Pancreas (tissue), 10 donors: ENCODE results near the gene KCNJ14. TPM values are rescaled to one million over a fixed set of nuclear protein-coding genes. Genes with fewer than 3 reads are reported as not detected.

Experiments used
- ATAC-seq, 4 donors: fragments of 200-7000 bp; cut with Tn5 transposase; one replicate each; pipeline versions ENCODE4 v1.8.0 to v1.9.1; 2020; ENCODE audit warnings: mild to moderate bottlenecking in 4 of 4, moderate library complexity in 4 of 4
- DNase-seq, 6 donors: peaks; one replicate each; pipeline ENCODE4 v3.0.0-alpha.2; 2020
- FAIRE-seq: peaks from 2 replicates; lab custom pipeline; 2012; peaks lifted over from hg19 to GRCh38; lab: Jason Lieb, UNC
- H3K27ac ChIP-seq, 4 donors: fragments of 200-600 bp; sonication (generic); 1 replicate in 3 of 4; 2 replicates in 1 of 4; pipeline versions ENCODE4 v1.5.0 to v1.8.0; 2020
- H3K27me3 ChIP-seq, 4 donors: fragments of 200-600 bp; one replicate each; pipeline ENCODE4 v1.8.0; 2021
- H3K36me3 ChIP-seq, 3 donors: fragments of 200-600 bp; sonication (generic) in 1 of 3; one replicate each; pipeline versions ENCODE4 v1.5.0 to v1.8.0; 2020 to 2021
- H3K4me1 ChIP-seq, 3 donors: fragments of 200-600 bp; one replicate each; pipeline ENCODE4 v1.8.0; 2021
- H3K4me3 ChIP-seq, 4 donors: fragments of 200-600 bp; sonication (generic) in 2 of 4; one replicate each; pipeline versions ENCODE4 v1.5.0 to v1.8.0; 2020 to 2021
- H3K9me3 ChIP-seq, 4 donors: fragments of 200-600 bp; one replicate each; pipeline ENCODE4 v1.8.0; 2021
- WGBS, 2 donors: extraction: QIAGEN DNeasy Blood & Tissue Kit; methylation state at CpG; one replicate each; pipeline ENCODE4 v1.1.7; 2013; 5-methylcytosine and 5-hydroxymethylcytosine counted together
- intact Hi-C, 3 donors: fragments of 100-400 bp; cut with DNase I; formaldehyde crosslinking; loops; one replicate each; pipeline versions ENCODE4 v1.11.1 to v1.14.2; 2022
- polyA plus RNA-seq, 2 donors: library from polyadenylated mRNA; stranded (reverse); fragments of 200-250 nt; gene quantifications; one replicate each; pipeline ENCODE4 v1.2.3, GENCODE V29; 2013
- total RNA-seq, 6 donors: library from RNA; stranded (reverse); fragmentation: NEBNext Ultra II Directional in 4 of 6; extraction: Animal tissue kit (Norgen Biotek cat#: 25700) in 4 of 6; gene quantifications; one replicate each; pipeline versions ENCODE4 v1.2.1 to v1.2.4, GENCODE V29; 2021 to 2023
- TF ChIP-seq, protein P1 (sequence below), 4 donors: fragments of 200-600 bp; sonication (generic) in 3 of 4; IDR thresholded peaks; one replicate each; pipeline versions ENCODE4 v1.5.0 to v1.8.0; 2021; ENCODE audit warnings: antibody characterized with exemption in 4 of 4
- donor health status: healthy with polysubstance abuse.
- donor health status: DM: no; HTN: no; CAD: no; lungs with moderate emphysema.
- donor health status: DM: no; HTN: no; CAD: no.
- donor health status: control.
- donor health status: control.
- donor health status: Bipolar disorder and iron deficiency.
- donor health status: DM: yes; HTN: yes; CAD: no.
- donor health status: DM: no; HTN: no; CAD: no.
- donor health status: DM: no; HTN: no; CAD: no.
- donor health status: DM: yes; HTN: yes; CAD: no.

Gene KCNJ14
- total and polyA plus RNA-seq, 8 donors = 0.20 to 0.59 (median 0.42) TPM

- intact Hi-C loops = no loop called here
- ATAC-seq (no peak), DNase-seq (peak in 1 of 6 donors; percentile 71), FAIRE-seq (no peak)
- no peaks in the 10 kb centered on the region for H3K27me3 ChIP-seq
- no peaks in the 10 kb centered on the region for H3K9me3 ChIP-seq
- no peak overlapping the region for H3K27ac ChIP-seq
- TF ChIP-seq, protein P1, sequence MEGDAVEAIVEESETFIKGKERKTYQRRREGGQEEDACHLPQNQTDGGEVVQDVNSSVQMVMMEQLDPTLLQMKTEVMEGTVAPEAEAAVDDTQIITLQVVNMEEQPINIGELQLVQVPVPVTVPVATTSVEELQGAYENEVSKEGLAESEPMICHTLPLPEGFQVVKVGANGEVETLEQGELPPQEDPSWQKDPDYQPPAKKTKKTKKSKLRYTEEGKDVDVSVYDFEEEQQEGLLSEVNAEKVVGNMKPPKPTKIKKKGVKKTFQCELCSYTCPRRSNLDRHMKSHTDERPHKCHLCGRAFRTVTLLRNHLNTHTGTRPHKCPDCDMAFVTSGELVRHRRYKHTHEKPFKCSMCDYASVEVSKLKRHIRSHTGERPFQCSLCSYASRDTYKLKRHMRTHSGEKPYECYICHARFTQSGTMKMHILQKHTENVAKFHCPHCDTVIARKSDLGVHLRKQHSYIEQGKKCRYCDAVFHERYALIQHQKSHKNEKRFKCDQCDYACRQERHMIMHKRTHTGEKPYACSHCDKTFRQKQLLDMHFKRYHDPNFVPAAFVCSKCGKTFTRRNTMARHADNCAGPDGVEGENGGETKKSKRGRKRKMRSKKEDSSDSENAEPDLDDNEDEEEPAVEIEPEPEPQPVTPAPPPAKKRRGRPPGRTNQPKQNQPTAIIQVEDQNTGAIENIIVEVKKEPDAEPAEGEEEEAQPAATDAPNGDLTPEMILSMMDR (IDR thresholded peaks at IDR 0.05) = no peak
- no peak overlapping the region for H3K4me3 ChIP-seq
- no peaks in the 10 kb centered on the region for H3K4me1 ChIP-seq
- peaks cover 0 to 46% (median 24%) of the 10 kb centered on the region in 3 donors for H3K36me3 ChIP-seq
- 92 to 95% methylated on average over 33 of the region's 33 CpGs for WGBS, 2 donors
These were observed 2.8 kb upstream of the KCNJ14 start for GRCh38 chr19:48452289-48453190.

GRCh38 chr19:48454150-48454730 is 1.1 kb upstream of the KCNJ14 start:
- Histone ChIP-seq H3K27me3 (no peaks in the 10 kb centered on the region), H3K9me3 (no peaks in the 10 kb centered on the region), H3K36me3 (peaks cover 0 to 45% (median 24%) of the 10 kb centered on the region in 3 donors), H3K4me1 (no peaks in the 10 kb centered on the region), H3K4me3 (no peak overlapping the region), H3K27ac (no peak overlapping the region)
- ATAC-seq (no peak), DNase-seq (peak in 2 of 6 donors; percentile 24 to 59), FAIRE-seq (no peak)
- TF ChIP-seq, protein P1 (IDR thresholded peaks at IDR 0.05) = no peak
- intact Hi-C loops = no loop called here
- WGBS, 2 donors = 91 to 94% methylated on average over 17 to 22 of the region's 22 CpGs

DNA sequence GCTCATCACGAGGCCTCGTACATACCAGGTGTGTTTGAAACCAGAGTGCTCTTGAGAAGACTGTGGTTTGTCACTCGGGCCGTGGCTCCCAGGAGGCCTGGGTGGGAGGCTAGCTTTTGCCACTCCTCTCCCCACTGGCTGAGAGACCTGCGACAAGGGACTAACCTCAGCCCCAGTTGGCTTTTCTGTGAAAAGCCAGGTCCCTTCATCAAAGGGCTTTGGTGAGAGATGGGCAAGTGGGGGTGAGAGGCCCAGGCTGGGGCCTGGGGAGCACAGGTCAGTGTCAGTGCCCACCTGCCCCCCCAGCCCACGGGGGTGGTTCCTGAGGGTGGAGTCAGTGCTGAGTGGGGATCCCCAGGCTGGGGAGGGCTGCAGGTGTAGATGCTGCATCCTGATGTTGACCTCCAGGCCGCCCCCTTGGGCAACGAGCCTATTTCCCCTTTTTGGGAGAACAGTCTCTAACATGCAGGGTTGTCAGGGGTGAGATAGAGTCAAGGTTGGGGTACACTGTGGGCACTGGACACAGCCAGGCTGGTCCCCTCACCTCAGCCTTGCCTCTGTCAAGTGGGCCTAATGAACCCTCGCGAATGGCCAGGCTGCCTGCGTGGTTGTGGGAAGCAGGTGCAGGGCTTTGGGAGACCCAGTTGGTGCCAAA is 661 bp downstream of the KCNJ14 start:
- TF ChIP-seq, protein P1 (IDR thresholded peaks at IDR 0.05) = no peak
- intact Hi-C loops = no loop called here
- DNase-seq (peak in 2 of 6 donors; percentile 22 to 49), ATAC-seq (no peak), FAIRE-seq (no peak)
- no peaks in the 10 kb centered on the region for H3K4me1 ChIP-seq
- peaks cover 0 to 28% (median 14%) of the 10 kb centered on the region in 3 donors for H3K36me3 ChIP-seq
- H3K4me3 ChIP-seq = no peak overlapping the region
- WGBS, 2 donors = 90 to 96% methylated on average over 11 of the region's 11 CpGs
- no peaks in the 10 kb centered on the region for H3K27me3 ChIP-seq
- H3K27ac ChIP-seq = no peak overlapping the region
- H3K9me3 ChIP-seq = no peaks in the 10 kb centered on the region

DNA sequence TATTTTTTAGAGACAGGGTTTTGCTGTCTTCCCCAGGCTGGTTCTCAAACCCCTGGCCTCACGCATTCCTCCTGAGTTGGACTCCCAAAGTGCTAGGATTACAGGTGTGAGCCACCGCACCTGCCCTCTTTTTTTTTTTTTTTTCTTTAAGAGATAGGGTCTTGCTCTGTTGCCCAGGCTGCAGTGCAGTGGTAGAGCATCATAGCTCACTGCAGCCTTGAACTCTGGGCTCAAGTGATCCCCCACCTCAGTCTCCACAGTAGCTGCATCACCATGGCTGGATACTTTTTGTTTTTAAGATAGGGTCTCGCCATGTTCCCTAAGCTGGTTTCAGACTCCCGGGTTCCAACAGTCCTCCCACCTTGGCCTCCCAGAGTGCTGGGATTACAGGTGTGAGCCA is 1.5 kb downstream of the KCNJ14 start:
- 93 to 98% methylated on average over 4 of the region's 4 CpGs for WGBS, 2 donors

More for the DNA sequence above, 1.5 kb downstream of the KCNJ14 start:
- no peaks in the 10 kb centered on the region for H3K4me1 ChIP-seq
- FAIRE-seq (no peak), ATAC-seq (no peak), DNase-seq (peak in 1 of 6 donors; percentile 13)
- H3K36me3 ChIP-seq = peaks cover 0 to 20% (median 11%) of the 10 kb centered on the region in 3 donors
- H3K27ac ChIP-seq = no peak overlapping the region
- H3K4me3 ChIP-seq = no peak overlapping the region
- H3K27me3 ChIP-seq = no peaks in the 10 kb centered on the region
- intact Hi-C loops = no loop called here
- H3K9me3 ChIP-seq = no peaks in the 10 kb centered on the region
- TF ChIP-seq, protein P1 (IDR thresholded peaks at IDR 0.05) = no peak
